Rectal smooth muscle tissue (tissue), 1 donor: ENCODE measurements around the gene ANKRD55.
A peak's percentile ranks its signal among the peaks of the same experiment; 100 is the strongest.

Source experiments
- H3K27ac ChIP-seq: one replicate; pipeline ENCODE4 v1.7.0; 2013; ENCODE audit warnings: low read depth, low read length, inconsistent platforms
- H3K27me3 ChIP-seq: one replicate; pipeline ENCODE4 v1.7.0; 2013; ENCODE audit warnings: low read length; ENCODE audit not compliant: control insufficient read depth, insufficient read depth
- H3K36me3 ChIP-seq: one replicate; pipeline ENCODE4 v1.7.0; 2013; ENCODE audit warnings: low read length; ENCODE audit not compliant: control insufficient read depth, insufficient read depth
- H3K4me1 ChIP-seq: one replicate; pipeline ENCODE4 v1.7.0; 2013; ENCODE audit warnings: low read length; ENCODE audit not compliant: control insufficient read depth, insufficient read depth
- H3K4me3 ChIP-seq: one replicate; pipeline ENCODE4 v1.7.0; 2013; ENCODE audit warnings: low read length
- H3K9ac ChIP-seq: one replicate; pipeline ENCODE4 v1.7.0; 2013; ENCODE audit warnings: low read length

Gene ANKRD55

DNA sequence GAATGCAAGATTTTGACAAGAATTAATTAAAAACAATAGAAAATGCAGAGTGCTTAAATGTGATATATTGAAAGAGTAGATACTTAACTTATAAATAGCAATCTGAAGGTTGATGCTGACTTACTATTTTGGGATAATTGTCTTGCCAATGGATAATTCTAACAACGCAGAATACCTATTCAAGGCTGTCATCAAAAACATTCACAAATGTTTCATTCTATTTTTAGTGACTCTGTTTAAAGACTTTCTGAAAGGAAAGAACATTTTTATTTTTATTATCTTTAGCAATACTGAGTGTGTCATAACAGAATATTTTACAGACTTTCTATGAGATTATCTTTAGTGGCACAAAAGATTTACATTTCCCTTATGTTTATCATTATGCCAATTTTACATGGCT is 38.1 kb downstream of the ANKRD55 start:
- H3K9ac ChIP-seq = no peak overlapping the region
- no peaks in the 10 kb centered on the region for H3K36me3 ChIP-seq
- no peak overlapping the region for H3K27ac ChIP-seq
- H3K27me3 ChIP-seq = no peaks in the 10 kb centered on the region
- no peak overlapping the region for H3K4me3 ChIP-seq
- no peaks in the 10 kb centered on the region for H3K4me1 ChIP-seq

DNA sequence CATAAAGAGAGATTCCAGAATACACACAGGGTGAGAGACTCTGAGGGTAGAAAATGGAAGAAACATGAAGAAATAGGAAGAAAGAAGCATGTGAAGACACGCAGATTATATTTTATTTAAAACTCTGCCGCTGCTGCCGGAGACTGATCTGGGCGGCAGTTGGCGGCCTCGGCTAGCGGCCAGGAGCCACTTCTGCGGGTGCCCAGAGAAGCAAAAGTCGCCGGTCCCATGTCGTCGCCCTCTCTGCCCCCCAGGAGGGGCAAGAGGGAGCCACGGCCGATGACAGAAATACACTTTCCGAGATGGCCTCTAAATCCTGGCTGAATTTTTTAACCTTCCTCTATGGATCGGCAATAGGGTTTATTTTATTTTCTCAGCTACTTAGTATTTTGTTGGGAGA is 40.9 kb downstream of the ANKRD55 start:
- no peak overlapping the region for H3K4me3 ChIP-seq
- no peaks in the 10 kb centered on the region for H3K36me3 ChIP-seq
- no peaks in the 10 kb centered on the region for H3K27me3 ChIP-seq
- H3K4me1 ChIP-seq = no peaks in the 10 kb centered on the region
- no peak overlapping the region for H3K27ac ChIP-seq
- H3K9ac ChIP-seq = no peak overlapping the region

DNA sequence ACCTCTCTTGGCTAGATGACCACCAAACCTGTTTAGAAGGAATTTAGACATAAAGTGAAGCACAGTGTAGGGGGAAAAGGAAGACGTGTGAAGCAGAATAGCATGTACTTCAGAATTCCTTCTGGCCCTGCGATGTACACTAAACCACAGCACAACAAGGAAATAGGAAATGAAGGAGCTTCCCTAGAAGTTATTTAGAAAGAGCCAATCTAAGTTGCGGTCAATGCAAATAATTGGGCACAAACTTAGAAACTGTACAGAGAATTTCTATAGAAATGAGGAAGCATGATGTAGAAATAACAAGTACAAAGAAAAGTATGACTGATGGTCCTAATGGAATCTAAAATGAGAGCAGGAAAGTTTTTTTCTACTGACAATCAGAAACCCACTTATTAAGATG is 41.5 kb downstream of the ANKRD55 start:
- no peaks in the 10 kb centered on the region for H3K27me3 ChIP-seq
- H3K36me3 ChIP-seq = no peaks in the 10 kb centered on the region
- no peak overlapping the region for H3K27ac ChIP-seq
- no peaks in the 10 kb centered on the region for H3K4me1 ChIP-seq
- H3K9ac ChIP-seq = no peak overlapping the region
- H3K4me3 ChIP-seq = no peak overlapping the region

DNA sequence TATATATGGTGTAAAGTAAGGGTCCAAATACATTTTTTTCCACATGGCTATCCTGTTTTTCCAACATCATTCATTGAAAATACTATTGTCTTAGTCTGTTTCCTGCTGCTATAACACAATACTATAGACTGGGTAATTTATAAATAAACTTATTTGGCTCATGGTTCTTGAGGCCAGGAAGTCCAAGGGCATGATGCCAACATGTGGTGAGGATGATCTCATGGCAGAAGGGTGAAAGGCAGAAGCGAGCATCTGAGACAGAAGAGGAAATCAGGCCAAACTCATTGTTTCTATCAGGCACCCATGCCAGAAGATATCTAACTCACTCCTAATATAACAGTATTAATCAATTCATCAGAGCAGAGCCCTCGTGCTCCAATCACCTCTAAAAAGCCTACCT is 42.6 kb downstream of the ANKRD55 start:
- Histone ChIP-seq H3K27me3 (no peaks in the 10 kb centered on the region), H3K4me3 (no peak overlapping the region), H3K36me3 (no peaks in the 10 kb centered on the region), H3K9ac (no peak overlapping the region), H3K27ac (no peak overlapping the region), H3K4me1 (no peaks in the 10 kb centered on the region)

DNA sequence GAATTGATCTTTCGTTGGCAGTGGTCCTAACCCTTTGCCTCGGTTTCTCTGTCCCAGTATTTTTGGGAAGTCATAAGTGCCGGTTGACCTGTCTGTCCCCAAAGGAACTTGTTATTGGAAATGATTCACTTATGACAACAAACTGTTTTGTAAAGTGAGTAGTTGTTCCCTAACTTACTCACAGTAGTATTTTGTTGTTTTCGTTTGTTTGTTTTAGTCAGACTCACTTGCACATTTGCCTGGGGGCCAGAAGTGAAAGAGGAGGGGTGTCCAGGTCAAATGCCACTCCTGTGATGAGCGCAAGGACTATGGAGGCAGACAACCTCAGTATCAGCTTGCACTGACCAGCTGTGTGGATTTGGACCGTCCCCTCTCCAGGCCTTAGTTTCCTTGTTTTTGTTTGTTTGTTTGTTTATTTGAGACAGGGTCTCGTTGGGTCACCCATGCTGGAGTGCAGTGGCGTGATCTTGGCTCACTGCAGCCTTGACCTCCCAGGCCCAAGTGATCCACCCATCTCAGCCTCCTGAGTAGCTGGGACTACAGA is 47.3 kb downstream of the ANKRD55 start:
- H3K4me1 ChIP-seq = no peaks in the 10 kb centered on the region
- H3K36me3 ChIP-seq = no peaks in the 10 kb centered on the region
- no peaks in the 10 kb centered on the region for H3K27me3 ChIP-seq
- H3K9ac ChIP-seq = no peak overlapping the region
- no peak overlapping the region for H3K4me3 ChIP-seq
- no peak overlapping the region for H3K27ac ChIP-seq

DNA sequence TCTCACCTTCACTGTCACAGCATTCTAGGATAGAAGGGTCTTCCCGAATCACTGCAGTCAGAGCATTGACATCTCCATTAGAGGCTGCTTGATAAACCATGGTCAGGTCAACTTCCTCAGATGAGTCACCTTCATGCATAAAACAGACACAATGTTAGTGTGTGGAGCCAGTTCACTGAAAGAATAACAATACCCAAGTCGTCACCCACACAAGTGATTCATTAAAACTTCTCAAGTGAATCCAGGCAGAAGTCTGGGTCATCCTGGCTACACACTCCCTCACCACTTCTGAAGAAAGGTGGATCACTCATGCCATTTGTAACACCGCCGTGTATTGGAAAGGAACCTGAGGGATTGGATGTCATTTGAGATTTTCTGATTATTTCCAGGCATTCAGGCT is 49.6 kb downstream of the ANKRD55 start:
- Histone ChIP-seq H3K4me3 (no peak overlapping the region), H3K4me1 (no peaks in the 10 kb centered on the region)

DNA sequence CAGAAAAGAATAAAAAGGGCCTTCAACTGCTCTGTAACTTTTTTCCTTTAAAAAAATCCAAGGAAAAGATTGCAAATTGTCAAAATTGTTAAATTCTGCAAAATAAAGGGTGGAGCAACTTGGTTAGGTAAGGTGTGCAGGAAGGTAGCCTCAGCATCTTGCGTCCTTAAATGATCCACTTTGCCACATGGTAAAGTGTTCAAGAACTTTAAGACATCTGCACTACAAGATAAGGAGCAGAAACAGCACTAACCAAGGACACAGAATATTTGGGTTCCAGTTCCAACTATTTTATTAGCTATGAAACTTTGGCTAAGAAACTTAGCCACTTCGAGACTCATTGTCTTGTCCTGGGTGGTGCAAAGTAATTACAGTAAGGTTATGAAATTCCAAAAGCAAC is 53.7 kb downstream of the ANKRD55 start:
- H3K9ac ChIP-seq = no peak overlapping the region
- no peak overlapping the region for H3K27ac ChIP-seq
- H3K4me1 ChIP-seq = no peaks in the 10 kb centered on the region
- peaks cover 3% of the 10 kb centered on the region for H3K27me3 ChIP-seq
- no peaks in the 10 kb centered on the region for H3K36me3 ChIP-seq
- H3K4me3 ChIP-seq = no peak overlapping the region

More for the DNA sequence above, 49.6 kb downstream of the ANKRD55 start:
- Histone ChIP-seq H3K36me3 (no peaks in the 10 kb centered on the region), H3K9ac (no peak overlapping the region), H3K27ac (no peak overlapping the region), H3K27me3 (no peaks in the 10 kb centered on the region)

DNA sequence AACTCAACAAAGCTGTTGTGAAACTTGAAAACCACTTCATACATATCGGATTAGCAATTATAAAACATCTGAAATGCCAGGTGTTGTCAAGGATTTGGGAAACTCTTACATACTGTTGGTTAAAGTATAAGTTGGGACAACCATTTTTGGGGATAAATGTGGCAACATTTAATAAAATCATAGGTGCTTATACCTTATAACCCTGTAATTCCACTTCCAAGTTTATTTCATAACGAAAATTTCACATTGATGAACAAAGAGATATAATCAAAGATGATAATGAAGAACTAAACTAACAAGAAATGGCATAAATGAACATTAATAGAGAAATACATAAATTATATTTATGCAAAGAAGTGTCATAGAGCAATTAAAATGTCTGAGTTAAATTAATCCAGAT is 54.3 kb downstream of the ANKRD55 start:
- H3K4me3 ChIP-seq = no peak overlapping the region
- H3K36me3 ChIP-seq = no peaks in the 10 kb centered on the region
- no peak overlapping the region for H3K9ac ChIP-seq
- H3K27me3 ChIP-seq = peaks cover 3% of the 10 kb centered on the region
- H3K27ac ChIP-seq = no peak overlapping the region
- H3K4me1 ChIP-seq = no peaks in the 10 kb centered on the region

DNA sequence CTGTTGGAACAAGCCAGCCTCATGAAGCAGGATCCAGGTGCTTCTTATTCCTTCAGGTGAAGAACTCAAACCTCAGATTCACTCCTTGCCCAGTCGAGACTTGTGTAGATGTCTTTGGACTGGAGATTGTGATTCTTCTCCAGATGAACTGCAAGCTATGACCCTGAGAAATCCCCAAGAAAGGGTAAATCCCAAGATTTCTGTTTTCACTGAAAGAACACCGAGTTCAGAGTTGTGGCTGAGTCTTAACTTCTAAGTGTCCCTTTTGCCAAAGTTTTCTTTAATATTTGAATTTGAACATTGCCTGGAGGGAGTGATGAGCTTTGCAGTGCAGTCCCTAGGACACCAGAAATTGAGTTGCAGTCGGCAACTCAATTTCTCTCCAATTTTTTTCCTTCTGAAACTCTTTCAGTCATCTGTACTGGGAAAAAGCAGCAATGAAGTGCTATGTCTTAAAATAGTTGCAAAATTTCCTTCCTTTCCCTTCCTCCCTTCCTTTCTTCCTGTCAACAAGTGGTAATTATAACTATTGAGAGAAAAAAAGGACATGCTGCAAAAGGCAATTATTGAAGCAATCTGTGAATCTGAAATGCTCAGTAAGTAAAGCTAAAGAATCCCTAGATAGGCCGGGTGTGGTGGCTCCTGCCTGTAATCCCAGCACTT is 56.1 kb downstream of the ANKRD55 start:
- Histone ChIP-seq H3K4me3 (no peak overlapping the region), H3K9ac (no peak overlapping the region), H3K4me1 (no peaks in the 10 kb centered on the region), H3K27ac (no peak overlapping the region), H3K36me3 (no peaks in the 10 kb centered on the region), H3K27me3 (peaks cover 3% of the 10 kb centered on the region)

DNA sequence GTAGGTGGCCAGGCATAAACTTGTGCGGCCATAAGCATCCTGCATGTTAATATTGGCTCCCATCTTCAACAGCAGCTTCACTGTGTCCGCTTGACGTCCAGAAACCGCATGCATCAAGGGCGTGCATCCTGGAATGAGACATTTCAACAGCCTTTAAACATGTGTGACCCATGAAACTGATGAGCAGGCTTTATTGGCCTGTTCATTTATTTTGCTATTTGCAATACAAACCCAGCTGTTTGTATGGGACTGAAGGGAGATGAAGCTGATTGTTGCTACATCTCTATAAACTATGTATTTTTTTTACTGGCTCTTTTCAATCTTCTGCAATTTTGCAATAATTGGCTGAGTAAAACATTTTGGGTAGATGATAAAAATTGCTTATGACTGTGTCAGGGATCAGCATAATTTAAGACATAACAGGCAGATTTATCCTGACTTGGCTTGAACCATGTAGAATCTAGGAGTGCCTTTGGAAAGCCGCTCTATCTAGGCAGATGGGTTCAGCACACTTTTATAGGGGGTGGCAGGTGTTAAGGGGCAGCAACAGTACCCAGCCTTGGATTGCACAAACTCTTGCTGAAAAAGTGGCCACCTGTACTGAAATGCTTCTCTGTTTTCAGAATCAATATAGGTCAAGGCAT is 56.9 kb downstream of the ANKRD55 start:
- Histone ChIP-seq H3K27ac (no peak overlapping the region), H3K36me3 (no peaks in the 10 kb centered on the region), H3K4me1 (no peaks in the 10 kb centered on the region), H3K4me3 (no peak overlapping the region), H3K27me3 (peaks cover 3% of the 10 kb centered on the region), H3K9ac (no peak overlapping the region)

DNA sequence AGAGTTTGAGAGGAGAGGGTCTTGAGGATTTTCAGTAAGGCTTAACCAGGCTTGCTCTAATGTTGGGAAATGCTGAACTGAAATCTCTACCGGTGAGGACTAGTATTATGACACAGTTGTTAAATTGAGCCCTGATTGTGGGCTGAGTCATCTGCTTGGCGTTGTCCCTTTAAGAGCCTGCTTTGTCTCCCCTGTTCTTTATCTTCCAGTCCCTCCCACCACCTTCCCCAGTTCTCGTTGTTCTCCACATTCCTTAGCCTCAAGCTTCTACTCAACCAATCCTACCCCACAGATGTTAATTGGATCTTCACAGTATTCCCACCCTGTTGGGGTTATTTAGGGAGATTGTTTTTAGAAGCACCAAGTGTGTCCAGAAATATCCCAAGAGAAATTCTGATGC is 57.6 kb downstream of the ANKRD55 start:
- Histone ChIP-seq H3K36me3 (no peaks in the 10 kb centered on the region), H3K4me3 (no peak overlapping the region), H3K9ac (no peak overlapping the region), H3K27me3 (peaks cover 3% of the 10 kb centered on the region), H3K4me1 (no peaks in the 10 kb centered on the region), H3K27ac (no peak overlapping the region)

DNA sequence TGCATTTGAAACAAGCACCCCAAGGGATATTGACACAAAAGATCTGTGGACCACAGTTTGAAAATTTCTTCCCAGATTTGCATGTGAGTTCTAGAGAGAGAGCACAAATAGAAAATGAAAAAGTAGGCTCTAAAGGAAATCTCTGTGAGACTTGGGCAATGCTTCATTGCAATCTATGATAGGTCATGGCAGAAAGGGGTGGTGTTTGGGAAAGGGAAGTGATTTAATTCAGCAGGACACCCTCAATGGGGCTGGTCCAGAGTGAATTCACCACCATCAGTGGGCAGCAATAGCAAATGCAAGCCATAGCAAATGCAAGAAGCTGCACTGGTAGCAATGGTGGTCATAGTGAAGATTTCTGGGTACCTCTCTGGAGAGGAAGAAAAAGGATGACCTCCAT is 58.1 kb downstream of the ANKRD55 start:
- Histone ChIP-seq H3K4me3 (no peak overlapping the region), H3K9ac (no peak overlapping the region), H3K36me3 (no peaks in the 10 kb centered on the region), H3K27ac (peak overlapping the region; percentile 32), H3K27me3 (peaks cover 3% of the 10 kb centered on the region), H3K4me1 (no peaks in the 10 kb centered on the region)

DNA sequence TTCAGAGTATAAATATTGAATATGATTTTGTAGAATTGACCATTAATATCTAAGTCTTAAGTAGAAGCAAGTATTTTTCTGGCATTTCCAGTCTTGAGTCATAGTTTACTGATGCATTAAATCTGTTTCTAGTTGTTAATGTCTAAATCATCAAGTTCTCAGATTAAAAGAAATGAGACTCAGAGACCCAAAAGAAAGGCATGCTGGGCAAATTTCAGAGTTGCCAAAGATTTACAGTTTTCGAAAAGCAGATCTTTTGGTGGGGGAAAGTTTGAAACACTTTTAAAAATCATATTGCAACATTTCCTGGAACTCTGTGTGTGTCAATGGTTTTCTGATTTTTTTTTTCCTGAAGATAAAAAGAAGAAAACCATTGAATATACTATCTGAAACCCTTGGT is 60.9 kb downstream of the ANKRD55 start:
- Histone ChIP-seq H3K27ac (no peak overlapping the region), H3K9ac (no peak overlapping the region), H3K4me1 (no peaks in the 10 kb centered on the region), H3K36me3 (no peaks in the 10 kb centered on the region), H3K27me3 (peaks cover 3% of the 10 kb centered on the region), H3K4me3 (no peak overlapping the region)
